Measurements from ENCODE around the gene CHKA. TPM values are rescaled to one million over a fixed set of nuclear protein-coding genes. Genes with fewer than 3 reads are reported as not detected.

Gene CHKA
- total RNA-seq, 1 experiment from 2014 or later = 35.8 TPM

- Histone ChIP-seq H3K9me3 (ENCODE audit: low read length) (no peaks in the 10 kb centered on the region), H3K4me2 (ENCODE audit: low read depth, low read length, poor library complexity, severe bottlenecking) (no peak overlapping the region), H3K4me1 (ENCODE audit: low read length) (peaks cover 12% of the 10 kb centered on the region), H4K20me1 (ENCODE audit: insufficient read depth, low read depth, low read length) (0 out of 2 replicates have a peak, but pooled peaks cover 4% of the 10 kb centered on the region), H2AFZ (ENCODE audit: low read length) (no peak overlapping the region), H3K4me3 (ENCODE audit: low read length) (no peak overlapping the region), H3K9me2 (replicated peaks; ENCODE audit: insufficient read depth, low read length) (no peaks in the 10 kb centered on the region), H3K79me2 (ENCODE audit: low read length) (peaks cover 77% of the 10 kb centered on the region), H3K9ac (ENCODE audit: low read length) (no peak overlapping the region), H3K27me3 (ENCODE audit: low read length) (no peaks in the 10 kb centered on the region), H3K27ac (ENCODE audit: low read length) (no peak overlapping the region), H3K36me3 (ENCODE audit: insufficient read depth, low read length) (peaks cover 15% of the 10 kb centered on the region)
- DNase-seq = no peak
Measured at GRCh38 chr11:68082481-68082880, 38.7 kb downstream of the CHKA start.

GRCh38 chr11:68081691-68082090, 39.5 kb downstream of the CHKA start:
- Histone ChIP-seq H3K27me3 (ENCODE audit: low read length) (no peaks in the 10 kb centered on the region), H3K4me3 (ENCODE audit: low read length) (no peak overlapping the region), H2AFZ (ENCODE audit: low read length) (no peak overlapping the region), H3K27ac (ENCODE audit: low read length) (no peak overlapping the region), H4K20me1 (ENCODE audit: insufficient read depth, low read depth, low read length) (0 out of 2 replicates have a peak, but pooled peaks cover 4% of the 10 kb centered on the region), H3K9ac (ENCODE audit: low read length) (no peak overlapping the region), H3K4me2 (ENCODE audit: low read depth, low read length, poor library complexity, severe bottlenecking) (no peak overlapping the region), H3K79me2 (ENCODE audit: low read length) (peaks cover 73% of the 10 kb centered on the region), H3K9me3 (ENCODE audit: low read length) (no peaks in the 10 kb centered on the region), H3K9me2 (replicated peaks; ENCODE audit: insufficient read depth, low read length) (no peaks in the 10 kb centered on the region), H3K4me1 (ENCODE audit: low read length) (peaks cover 12% of the 10 kb centered on the region), H3K36me3 (ENCODE audit: insufficient read depth, low read length) (peaks cover 15% of the 10 kb centered on the region)
- no peak for DNase-seq

GRCh38 chr11:68080860-68081259, 40.3 kb downstream of the CHKA start:
- Histone ChIP-seq H4K20me1 (ENCODE audit: insufficient read depth, low read depth, low read length) (0 out of 2 replicates have a peak, but pooled peaks cover 4% of the 10 kb centered on the region), H3K4me3 (ENCODE audit: low read length) (no peak overlapping the region), H3K9me3 (ENCODE audit: low read length) (no peaks in the 10 kb centered on the region), H2AFZ (ENCODE audit: low read length) (no peak overlapping the region), H3K9ac (ENCODE audit: low read length) (no peak overlapping the region), H3K36me3 (ENCODE audit: insufficient read depth, low read length) (peaks cover 15% of the 10 kb centered on the region), H3K4me2 (ENCODE audit: low read depth, low read length, poor library complexity, severe bottlenecking) (no peak overlapping the region), H3K27me3 (ENCODE audit: low read length) (no peaks in the 10 kb centered on the region), H3K79me2 (ENCODE audit: low read length) (peaks cover 72% of the 10 kb centered on the region), H3K4me1 (ENCODE audit: low read length) (peaks cover 12% of the 10 kb centered on the region), H3K27ac (ENCODE audit: low read length) (no peak overlapping the region), H3K9me2 (replicated peaks; ENCODE audit: insufficient read depth, low read length) (no peaks in the 10 kb centered on the region)
- no peak for DNase-seq

- no peaks in the 10 kb centered on the region for H3K9me3 ChIP-seq (ENCODE audit: low read length)
- H3K9ac ChIP-seq (ENCODE audit: low read length) = no peak overlapping the region
- peaks cover 15% of the 10 kb centered on the region for H3K36me3 ChIP-seq (ENCODE audit: insufficient read depth, low read length)
- H3K27ac ChIP-seq (ENCODE audit: low read length) = peak overlapping the region; percentile 48
- DNase-seq = no peak
- H4K20me1 ChIP-seq (ENCODE audit: insufficient read depth, low read depth, low read length) = 0 out of 2 replicates have a peak, but pooled peaks cover 4% of the 10 kb centered on the region
- H3K9me2 ChIP-seq (replicated peaks; ENCODE audit: insufficient read depth, low read length) = no peaks in the 10 kb centered on the region
- no peak overlapping the region for H2AFZ ChIP-seq (ENCODE audit: low read length)
- no peak overlapping the region for H3K4me2 ChIP-seq (ENCODE audit: low read depth, low read length, poor library complexity, severe bottlenecking)
- no peaks in the 10 kb centered on the region for H3K27me3 ChIP-seq (ENCODE audit: low read length)
- H3K4me1 ChIP-seq (ENCODE audit: low read length) = peaks cover 12% of the 10 kb centered on the region
- H3K4me3 ChIP-seq (ENCODE audit: low read length) = no peak overlapping the region
- peaks cover 64% of the 10 kb centered on the region for H3K79me2 ChIP-seq (ENCODE audit: low read length)
Measured at GRCh38 chr11:68077617-68078582, 43.3 kb downstream of the CHKA start.

- Histone ChIP-seq H3K9me2 (replicated peaks; ENCODE audit: insufficient read depth, low read length) (no peaks in the 10 kb centered on the region), H3K36me3 (ENCODE audit: insufficient read depth, low read length) (peaks cover 12% of the 10 kb centered on the region), H3K27ac (ENCODE audit: low read length) (no peak overlapping the region), H2AFZ (ENCODE audit: low read length) (no peak overlapping the region), H3K79me2 (ENCODE audit: low read length) (peaks cover 52% of the 10 kb centered on the region), H3K4me3 (ENCODE audit: low read length) (no peak overlapping the region), H3K4me2 (ENCODE audit: low read depth, low read length, poor library complexity, severe bottlenecking) (no peak overlapping the region), H3K4me1 (ENCODE audit: low read length) (peaks cover 24% of the 10 kb centered on the region), H3K27me3 (ENCODE audit: low read length) (no peaks in the 10 kb centered on the region), H4K20me1 (ENCODE audit: insufficient read depth, low read depth, low read length) (0 out of 2 replicates have a peak, but pooled peaks cover 4% of the 10 kb centered on the region), H3K9me3 (ENCODE audit: low read length) (no peaks in the 10 kb centered on the region), H3K9ac (ENCODE audit: low read length) (no peak overlapping the region)
- DNase-seq = no peak
Measured at GRCh38 chr11:68076371-68077042, 44.7 kb downstream of the CHKA start.

- Histone ChIP-seq H3K4me3 (ENCODE audit: low read length) (no peak overlapping the region), H3K9ac (ENCODE audit: low read length) (no peak overlapping the region), H2AFZ (ENCODE audit: low read length) (no peak overlapping the region), H3K4me1 (ENCODE audit: low read length) (peaks cover 32% of the 10 kb centered on the region), H3K9me2 (replicated peaks; ENCODE audit: insufficient read depth, low read length) (no peaks in the 10 kb centered on the region), H3K27ac (ENCODE audit: low read length) (no peak overlapping the region), H3K9me3 (ENCODE audit: low read length) (no peaks in the 10 kb centered on the region), H3K4me2 (ENCODE audit: low read depth, low read length, poor library complexity, severe bottlenecking) (no peak overlapping the region), H3K27me3 (ENCODE audit: low read length) (no peaks in the 10 kb centered on the region), H3K79me2 (ENCODE audit: low read length) (peaks cover 36% of the 10 kb centered on the region), H4K20me1 (ENCODE audit: insufficient read depth, low read depth, low read length) (0 out of 2 replicates have a peak, but pooled peaks cover 4% of the 10 kb centered on the region), H3K36me3 (ENCODE audit: insufficient read depth, low read length) (peaks cover 9% of the 10 kb centered on the region)
- DNase-seq = no peak
Measured at GRCh38 chr11:68074584-68075352, 46.4 kb downstream of the CHKA start.

GRCh38 chr11:68071281-68072048, 49.7 kb downstream of the CHKA start:
- Histone ChIP-seq H3K79me2 (ENCODE audit: low read length) (peaks cover 20% of the 10 kb centered on the region), H4K20me1 (ENCODE audit: insufficient read depth, low read depth, low read length) (no peaks in the 10 kb centered on the region), H3K4me1 (ENCODE audit: low read length) (peaks cover 20% of the 10 kb centered on the region), H3K9me3 (ENCODE audit: low read length) (no peaks in the 10 kb centered on the region), H3K9me2 (replicated peaks; ENCODE audit: insufficient read depth, low read length) (no peaks in the 10 kb centered on the region), H3K36me3 (ENCODE audit: insufficient read depth, low read length) (peaks cover 27% of the 10 kb centered on the region), H3K9ac (ENCODE audit: low read length) (peak overlapping the region; percentile 54), H3K27me3 (ENCODE audit: low read length) (no peaks in the 10 kb centered on the region), H3K27ac (ENCODE audit: low read length) (peak overlapping the region; percentile 93), H3K4me2 (ENCODE audit: low read depth, low read length, poor library complexity, severe bottlenecking) (peak overlapping the region; percentile 43), H2AFZ (ENCODE audit: low read length) (no peak overlapping the region), H3K4me3 (ENCODE audit: low read length) (no peak overlapping the region; the same call in 1 of the 2 replicates)
- DNase-seq = peak; percentile 61

All from Karpas-422 (cell line).